ENCODE data around the gene MICAL3.

- TF ChIP-seq, protein P1, sequence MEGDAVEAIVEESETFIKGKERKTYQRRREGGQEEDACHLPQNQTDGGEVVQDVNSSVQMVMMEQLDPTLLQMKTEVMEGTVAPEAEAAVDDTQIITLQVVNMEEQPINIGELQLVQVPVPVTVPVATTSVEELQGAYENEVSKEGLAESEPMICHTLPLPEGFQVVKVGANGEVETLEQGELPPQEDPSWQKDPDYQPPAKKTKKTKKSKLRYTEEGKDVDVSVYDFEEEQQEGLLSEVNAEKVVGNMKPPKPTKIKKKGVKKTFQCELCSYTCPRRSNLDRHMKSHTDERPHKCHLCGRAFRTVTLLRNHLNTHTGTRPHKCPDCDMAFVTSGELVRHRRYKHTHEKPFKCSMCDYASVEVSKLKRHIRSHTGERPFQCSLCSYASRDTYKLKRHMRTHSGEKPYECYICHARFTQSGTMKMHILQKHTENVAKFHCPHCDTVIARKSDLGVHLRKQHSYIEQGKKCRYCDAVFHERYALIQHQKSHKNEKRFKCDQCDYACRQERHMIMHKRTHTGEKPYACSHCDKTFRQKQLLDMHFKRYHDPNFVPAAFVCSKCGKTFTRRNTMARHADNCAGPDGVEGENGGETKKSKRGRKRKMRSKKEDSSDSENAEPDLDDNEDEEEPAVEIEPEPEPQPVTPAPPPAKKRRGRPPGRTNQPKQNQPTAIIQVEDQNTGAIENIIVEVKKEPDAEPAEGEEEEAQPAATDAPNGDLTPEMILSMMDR (IDR thresholded peaks at IDR 0.05; ENCODE audit: poor library complexity, severe bottlenecking), result no peak
- no peak for TF ChIP-seq EZH2 (IDR thresholded peaks at IDR 0.05; ENCODE audit: borderline replicate concordance, insufficient read depth, low read length, poor library complexity, severe bottlenecking)
- TF ChIP-seq POLR2AphosphoS5 (IDR thresholded peaks at IDR 0.05), result no peak
- no peak for TF ChIP-seq TAF1 (IDR thresholded peaks at IDR 0.05; ENCODE audit: low read depth)
- TF ChIP-seq REST (IDR thresholded peaks at IDR 0.05; ENCODE audit: borderline replicate concordance), result no peak
Observed at GRCh38 chr22:18062421-18062820, 38.1 kb upstream of the MICAL3 start.

Data from neural cell (in vitro differentiated cells).